ENCODE data around the gene RPS17.
"Not testable (repeated sequence)": the region's sequence is repeated elsewhere in the genome, so short reads cannot be mapped to it uniquely, and the experiment has no call there.

DNA sequence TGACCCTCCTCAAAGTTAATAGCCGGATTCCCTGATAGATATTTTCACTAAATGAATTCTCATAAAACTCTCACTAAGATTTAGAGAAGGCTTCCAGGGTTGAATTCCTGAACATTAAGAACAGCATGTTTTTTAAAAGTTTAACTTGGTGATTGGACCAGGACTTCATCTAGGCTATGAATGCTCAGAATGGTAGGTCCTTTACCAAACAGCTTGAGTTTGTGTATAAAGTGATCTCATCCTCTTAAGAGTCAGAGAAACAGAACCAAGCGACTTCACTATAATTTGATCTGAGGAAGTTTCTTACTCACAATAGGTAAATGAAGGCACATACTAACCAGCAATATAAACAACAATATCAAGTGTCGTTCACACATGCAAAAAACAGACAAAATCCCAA, 36.2 kb downstream of the RPS17 start:
- TF ChIP-seq, protein P1, sequence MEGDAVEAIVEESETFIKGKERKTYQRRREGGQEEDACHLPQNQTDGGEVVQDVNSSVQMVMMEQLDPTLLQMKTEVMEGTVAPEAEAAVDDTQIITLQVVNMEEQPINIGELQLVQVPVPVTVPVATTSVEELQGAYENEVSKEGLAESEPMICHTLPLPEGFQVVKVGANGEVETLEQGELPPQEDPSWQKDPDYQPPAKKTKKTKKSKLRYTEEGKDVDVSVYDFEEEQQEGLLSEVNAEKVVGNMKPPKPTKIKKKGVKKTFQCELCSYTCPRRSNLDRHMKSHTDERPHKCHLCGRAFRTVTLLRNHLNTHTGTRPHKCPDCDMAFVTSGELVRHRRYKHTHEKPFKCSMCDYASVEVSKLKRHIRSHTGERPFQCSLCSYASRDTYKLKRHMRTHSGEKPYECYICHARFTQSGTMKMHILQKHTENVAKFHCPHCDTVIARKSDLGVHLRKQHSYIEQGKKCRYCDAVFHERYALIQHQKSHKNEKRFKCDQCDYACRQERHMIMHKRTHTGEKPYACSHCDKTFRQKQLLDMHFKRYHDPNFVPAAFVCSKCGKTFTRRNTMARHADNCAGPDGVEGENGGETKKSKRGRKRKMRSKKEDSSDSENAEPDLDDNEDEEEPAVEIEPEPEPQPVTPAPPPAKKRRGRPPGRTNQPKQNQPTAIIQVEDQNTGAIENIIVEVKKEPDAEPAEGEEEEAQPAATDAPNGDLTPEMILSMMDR (IDR thresholded peaks at IDR 0.05) = not testable (repeated sequence)
- TF ChIP-seq POLR2A (IDR thresholded peaks at IDR 0.05) = not testable (repeated sequence)

All from esophagus squamous epithelium (tissue), 4 donors.